DND-41 (cell line): ENCODE data around the gene KATNA1.

ENCODE experiments used
- CTCF ChIP-seq: IDR thresholded peaks from 2 replicates; pipeline ENCODE4 v1.5.1; 2012; ENCODE audit warnings: borderline replicate concordance, low read length, moderate library complexity, mild to moderate bottlenecking; ENCODE audit not compliant: poor library complexity, severe bottlenecking; ENCODE audit errors: extremely low read depth
- EZH2 ChIP-seq: IDR thresholded peaks from 3 replicates; pipeline ENCODE4 v1.6.1; 2012; ENCODE audit warnings: borderline replicate concordance, low read depth, mild to moderate bottlenecking, moderate library complexity, low read length, inconsistent platforms; ENCODE audit not compliant: severe bottlenecking

- TF ChIP-seq CTCF = no peak
- no peak for TF ChIP-seq EZH2
These were observed 48.0 kb downstream of the KATNA1 start for GRCh38 chr6:149600508-149600907.
